HG03342 (cell line): Measurements from ENCODE around the gene GNL2.

Source experiments
- ATAC-seq: cut with Tn5 transposase; IDR thresholded peaks from one replicate; pipeline ENCODE4 v1.9.1; 2021; ENCODE audit warnings: mild to moderate bottlenecking, moderate library complexity; ENCODE audit not compliant: unreplicated experiment

The GNL2 gene

DNA sequence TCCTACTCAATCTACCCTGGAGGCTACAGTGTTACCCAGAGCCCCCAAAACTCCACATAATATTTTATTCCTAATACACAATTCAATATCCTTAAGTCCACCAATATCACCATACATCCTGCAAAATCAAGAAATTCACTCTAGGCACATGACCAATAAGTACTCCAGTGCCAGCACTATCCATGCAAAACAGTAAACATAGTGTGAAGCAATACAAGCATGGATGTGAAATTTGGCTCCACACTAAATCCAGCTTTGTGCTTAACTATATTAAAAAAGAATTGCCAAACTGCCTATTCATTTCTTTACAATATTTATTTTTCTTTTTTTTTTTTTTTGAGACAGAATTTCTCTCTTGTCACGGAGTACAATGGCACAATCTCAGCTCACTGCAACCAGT is 78.2 kb downstream of the GNL2 start:
- no peak for ATAC-seq
